Naive thymus-derived CD4-positive, alpha-beta T cell (primary cell): ENCODE results near the gene PTMA. TPM values are rescaled to one million over a fixed set of nuclear protein-coding genes. Genes with fewer than 3 reads are reported as not detected.

Experiments used
- ATAC-seq: fragments of 150-1000 bp; cut with Tn5 transposase; 2 replicates; pipeline ENCODE4 v1.10.0; 2021; ENCODE audit warnings: mild to moderate bottlenecking, moderate library complexity
- CTCF ChIA-PET: fragments of 350-600 bp; sonication (Branson Sonifier 250); formaldehyde crosslinking; loops from one replicate; lab custom pipeline; 2021; ENCODE audit warnings: antibody characterized with exemption; lab: Charles Lee
- POLR2A ChIA-PET: fragments of 350-600 bp; sonication (Branson Sonifier 250); formaldehyde crosslinking; loops from one replicate; lab custom pipeline; 2021; ENCODE audit warnings: antibody characterized with exemption, inconsistent platforms; lab: Charles Lee
- DNase-seq, 9 donors: peaks; one replicate each; pipeline versions ENCODE4 v3.0.0 to v3.0.0-alpha.2; 2020 to 2022; ENCODE audit warnings: mixed read lengths in 1 of 9
- H3K27ac ChIP-seq: one replicate; pipeline ENCODE4 v1.7.0; 2013; ENCODE audit warnings: mild to moderate bottlenecking, low read depth, low read length, moderate library complexity
- H3K27me3 ChIP-seq, 2 donors: one replicate each; pipeline ENCODE4 v1.7.0; 2013; ENCODE audit warnings: low read length in 2 of 2, mild to moderate bottlenecking in 2 of 2, moderate library complexity in 2 of 2; ENCODE audit not compliant: control insufficient read depth in 2 of 2, insufficient read depth in 2 of 2
- H3K36me3 ChIP-seq, 3 experiments: 1 replicate in 2 of 3; 2 replicates in 1 of 3; pipeline ENCODE4 v1.7.0; 2013; ENCODE audit warnings: low read length in 3 of 3, mild to moderate bottlenecking in 3 of 3, moderate library complexity in 1 of 3; ENCODE audit not compliant: insufficient read depth in 3 of 3, control insufficient read depth in 2 of 3
- H3K4me1 ChIP-seq, 2 donors: one replicate each; pipeline ENCODE4 v1.7.0; 2013; ENCODE audit warnings: low read length in 2 of 2, mild to moderate bottlenecking in 2 of 2, moderate library complexity in 1 of 2; ENCODE audit not compliant: control insufficient read depth in 2 of 2, insufficient read depth in 2 of 2
- H3K4me3 ChIP-seq: 2 replicates; pipeline ENCODE4 v1.7.0; 2013; ENCODE audit warnings: mild to moderate bottlenecking, low read length
- H3K9me3 ChIP-seq, 3 experiments: 1 replicate in 2 of 3; 2 replicates in 1 of 3; pipeline ENCODE4 v1.7.0; 2013; ENCODE audit warnings: low read length in 3 of 3; ENCODE audit not compliant: control insufficient read depth in 2 of 3
- H3K27ac Mint-ChIP-seq, 9 donors: one replicate each; pipeline ENCODE4 v1.8.0; 2020 to 2022; ENCODE audit warnings: mixed read lengths in 9 of 9, mild to moderate bottlenecking in 8 of 9, moderate library complexity in 5 of 9, inconsistent platforms in 2 of 9
- H3K27me3 Mint-ChIP-seq, 5 donors: one replicate each; pipeline ENCODE4 v1.8.0; 2021 to 2022; ENCODE audit warnings: mixed read lengths in 5 of 5, mild to moderate bottlenecking in 1 of 5
- H3K36me3 Mint-ChIP-seq, 5 donors: one replicate each; pipeline ENCODE4 v1.8.0; 2020 to 2022; ENCODE audit warnings: mixed read lengths in 5 of 5, mild to moderate bottlenecking in 3 of 5, inconsistent platforms in 1 of 5
- H3K4me1 Mint-ChIP-seq, 7 donors: one replicate each; pipeline ENCODE4 v1.8.0; 2020 to 2022; ENCODE audit warnings: mixed read lengths in 7 of 7, mild to moderate bottlenecking in 3 of 7, inconsistent platforms in 1 of 7
- H3K4me3 Mint-ChIP-seq, 10 donors: one replicate each; pipeline ENCODE4 v1.8.0; 2020 to 2022; ENCODE audit warnings: mild to moderate bottlenecking in 10 of 10, mixed read lengths in 10 of 10, moderate library complexity in 6 of 10, inconsistent platforms in 2 of 10
- H3K9me3 Mint-ChIP-seq, 11 donors: one replicate each; pipeline ENCODE4 v1.8.0; 2020 to 2022; ENCODE audit warnings: mixed read lengths in 11 of 11, mild to moderate bottlenecking in 4 of 11, inconsistent platforms in 1 of 11, moderate library complexity in 1 of 11
- intact Hi-C, 2 donors: fragments of 100-400 bp; cut with micrococcal nuclease; formaldehyde crosslinking; loops; one replicate each; pipeline ENCODE4 v1.15.1; 2023
- polyA plus RNA-seq, 2 donors: library from polyadenylated mRNA; unstranded; fragments of 300-500 nt; fragmentation: Illumina TruSeq; gene quantifications; one replicate each; pipeline ENCODE4 v1.2.3, GENCODE V29; 2021
- total RNA-seq, 6 experiments: library from RNA in 5 of 6; stranded (reverse) in 5 of 6; gene quantifications; 1 replicate in 5 of 6; 2 replicates in 1 of 6; pipeline ENCODE4 v1.2.3 and lab custom pipeline; 2021 to 2026

Gene PTMA
- total and polyA plus RNA-seq, 7 experiments from 2014 or later = 1,211 to 2,051 (median 1,324) TPM

DNA sequence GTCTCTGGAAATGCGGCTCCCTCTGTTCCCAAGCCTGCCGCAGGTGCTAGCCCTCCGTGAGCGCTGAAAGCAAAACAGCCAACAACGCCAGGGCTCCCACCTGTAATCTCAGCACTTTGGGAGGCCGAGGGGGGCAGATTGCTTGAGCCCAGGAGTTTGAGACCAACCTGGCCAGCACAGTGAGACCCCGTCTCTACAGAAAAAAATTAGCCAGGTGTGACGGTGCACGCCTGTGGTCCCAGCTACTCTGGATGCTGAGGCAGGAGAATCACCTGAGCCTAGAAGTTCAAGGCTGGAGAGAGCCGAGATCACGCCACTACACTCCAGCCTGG lies 41.3 kb upstream of the PTMA start:
- CTCF ChIA-PET = interaction anchor here (1.0 to 2.1 kb wide), 2 partner anchors 8 to 10 kb away, joined by 3 to 5 read pairs; no protein-coding TSS in a partner anchor
- DNase-seq (no peak), ATAC-seq (no peak)
- Histone ChIP-seq H3K36me3 (no peaks in the 10 kb centered on the region), H3K4me3 (no peak overlapping the region), H3K9me3 (no peaks in the 10 kb centered on the region), H3K27ac (no peak overlapping the region), H3K4me1 (peaks cover 0 to 4% of the 10 kb centered on the region in 2 donors), H3K27me3 (no peaks in the 10 kb centered on the region)
- Mint-ChIP-seq H3K9me3 (peaks cover 0 to 5% (median 0%) of the 10 kb centered on the region in 11 donors), H3K27me3 (no peaks in the 10 kb centered on the region), H3K4me3 (no peak overlapping the region), H3K4me1 (peaks cover 5 to 29% (median 12%) of the 10 kb centered on the region in 7 donors), H3K36me3 (peaks cover 0 to 2% (median 0%) of the 10 kb centered on the region in 5 donors), H3K27ac (no peak overlapping the region)
- intact Hi-C loops = no loop called here
- POLR2A ChIA-PET = interaction anchor here (0.7 to 0.8 kb wide), 3 partner anchors 10 to 42 kb away, joined by 3 to 5 read pairs (median 3); no protein-coding TSS in a partner anchor

- intact Hi-C loops = no loop called here
- DNase-seq (no peak), ATAC-seq (no peak)
- ChIA-PET POLR2A (interaction anchor here (0.7 to 0.8 kb wide), 3 partner anchors 10 to 42 kb away, joined by 3 to 5 read pairs (median 3); no protein-coding TSS in a partner anchor), CTCF (interaction anchor here (0.8 to 2.1 kb wide), 3 partner anchors 8 to 47 kb away, joined by 3 to 5 read pairs (median 3); no protein-coding TSS in a partner anchor)
- H3K4me1 ChIP-seq = peaks cover 0 to 4% of the 10 kb centered on the region in 2 donors
- no peaks in the 10 kb centered on the region for H3K27me3 Mint-ChIP-seq
- peaks cover 5 to 32% (median 11%) of the 10 kb centered on the region in 7 donors for H3K4me1 Mint-ChIP-seq
- peaks cover 0 to 2% (median 0%) of the 10 kb centered on the region in 5 donors for H3K36me3 Mint-ChIP-seq
- H3K9me3 Mint-ChIP-seq = peaks cover 0 to 5% (median 0%) of the 10 kb centered on the region in 11 donors
- no peak overlapping the region for H3K4me3 ChIP-seq
- H3K27me3 ChIP-seq = no peaks in the 10 kb centered on the region
- H3K36me3 ChIP-seq = no peaks in the 10 kb centered on the region
- no peak overlapping the region for H3K27ac Mint-ChIP-seq
- no peak overlapping the region for H3K4me3 Mint-ChIP-seq
- no peak overlapping the region for H3K27ac ChIP-seq
- no peaks in the 10 kb centered on the region for H3K9me3 ChIP-seq
Measured at GRCh38 chr2:231667496-231667895, 40.8 kb upstream of the PTMA start.

DNA sequence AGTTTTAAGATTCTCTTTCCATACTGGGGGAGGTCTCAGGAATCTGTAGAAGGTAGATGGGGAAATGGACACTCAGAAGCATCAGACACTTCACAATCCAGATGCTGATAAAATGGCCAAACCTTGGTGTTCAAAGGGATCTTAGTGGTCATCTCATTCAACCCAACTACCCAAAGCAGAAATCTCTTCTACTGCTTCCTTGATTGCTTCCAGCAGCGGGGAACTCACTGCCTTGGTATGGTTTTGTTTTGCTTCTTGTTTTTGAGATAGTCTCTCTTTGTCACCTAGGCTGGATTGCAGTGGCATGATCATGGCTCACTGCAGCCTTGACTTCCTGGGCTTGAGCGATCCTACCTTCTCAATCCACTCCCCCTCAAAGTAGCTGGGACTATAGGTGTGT lies 39.3 kb upstream of the PTMA start:
- Histone ChIP-seq H3K36me3 (no peaks in the 10 kb centered on the region), H3K9me3 (no peaks in the 10 kb centered on the region), H3K27ac (no peak overlapping the region), H3K27me3 (no peaks in the 10 kb centered on the region), H3K4me3 (no peak overlapping the region), H3K4me1 (no peaks in the 10 kb centered on the region)
- no peak for ATAC-seq
- no peak overlapping the region for H3K27ac Mint-ChIP-seq
- H3K9me3 Mint-ChIP-seq = no peaks in the 10 kb centered on the region
- H3K36me3 Mint-ChIP-seq = no peaks in the 10 kb centered on the region
- no peak for DNase-seq
- no peaks in the 10 kb centered on the region for H3K27me3 Mint-ChIP-seq
- H3K4me1 Mint-ChIP-seq = peaks cover 0 to 32% (median 7%) of the 10 kb centered on the region in 7 donors
- ChIA-PET POLR2A (interaction anchor here (0.8 kb wide), 1 partner anchor 38 kb away, joined by 3 read pairs; no protein-coding TSS in a partner anchor), CTCF (interaction anchor here (0.5 to 0.9 kb wide), 2 partner anchors 38 to 45 kb away, joined by 3 to 11 read pairs; no protein-coding TSS in a partner anchor)
- intact Hi-C loops = no loop called here
- H3K4me3 Mint-ChIP-seq = no peak overlapping the region

DNA sequence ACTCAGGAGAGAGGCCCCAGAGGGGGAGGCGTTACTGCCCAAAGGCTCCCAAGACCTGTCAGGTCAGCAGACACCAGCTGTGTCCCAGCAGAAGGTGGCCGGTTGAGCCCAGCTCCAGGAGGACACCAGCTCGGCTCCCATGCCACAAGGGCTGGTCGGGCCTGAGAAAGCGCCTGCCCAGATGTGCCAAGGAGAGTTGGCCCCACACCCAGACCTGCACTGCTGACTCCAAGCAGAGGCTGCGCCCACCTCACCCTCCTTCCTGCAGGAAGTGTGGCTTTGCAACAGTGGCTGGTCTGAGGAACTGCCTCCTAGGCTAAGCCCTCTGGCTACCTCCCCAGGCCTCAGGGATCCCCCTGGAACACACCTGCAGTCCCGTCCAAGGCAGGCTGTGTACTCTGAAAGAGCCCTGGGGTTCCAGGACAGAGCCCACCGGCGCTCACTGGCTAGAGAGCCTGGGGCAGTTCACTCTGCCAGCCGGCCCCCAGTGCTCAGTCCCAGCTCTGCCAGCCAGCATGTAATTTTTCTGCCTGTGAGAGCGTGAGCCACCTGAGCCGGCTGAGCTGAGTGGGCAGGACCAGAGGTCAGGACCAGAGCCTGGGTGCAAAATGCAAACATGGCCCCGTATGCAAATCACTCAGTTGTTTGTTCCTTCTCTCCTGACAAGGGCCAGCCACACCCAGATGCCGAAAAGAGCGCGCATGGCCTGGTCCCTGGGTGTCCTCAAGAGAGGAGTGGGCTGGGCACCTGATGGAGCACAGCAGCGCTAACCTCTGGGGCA lies 36.9 kb upstream of the PTMA start:
- POLR2A ChIA-PET = interaction anchor here (1.3 to 2.2 kb wide), 3 partner anchors 9 to 42 kb away, joined by 7 to 8 read pairs (median 8); no protein-coding TSS in a partner anchor
- intact Hi-C loops = no loop called here

DNA sequence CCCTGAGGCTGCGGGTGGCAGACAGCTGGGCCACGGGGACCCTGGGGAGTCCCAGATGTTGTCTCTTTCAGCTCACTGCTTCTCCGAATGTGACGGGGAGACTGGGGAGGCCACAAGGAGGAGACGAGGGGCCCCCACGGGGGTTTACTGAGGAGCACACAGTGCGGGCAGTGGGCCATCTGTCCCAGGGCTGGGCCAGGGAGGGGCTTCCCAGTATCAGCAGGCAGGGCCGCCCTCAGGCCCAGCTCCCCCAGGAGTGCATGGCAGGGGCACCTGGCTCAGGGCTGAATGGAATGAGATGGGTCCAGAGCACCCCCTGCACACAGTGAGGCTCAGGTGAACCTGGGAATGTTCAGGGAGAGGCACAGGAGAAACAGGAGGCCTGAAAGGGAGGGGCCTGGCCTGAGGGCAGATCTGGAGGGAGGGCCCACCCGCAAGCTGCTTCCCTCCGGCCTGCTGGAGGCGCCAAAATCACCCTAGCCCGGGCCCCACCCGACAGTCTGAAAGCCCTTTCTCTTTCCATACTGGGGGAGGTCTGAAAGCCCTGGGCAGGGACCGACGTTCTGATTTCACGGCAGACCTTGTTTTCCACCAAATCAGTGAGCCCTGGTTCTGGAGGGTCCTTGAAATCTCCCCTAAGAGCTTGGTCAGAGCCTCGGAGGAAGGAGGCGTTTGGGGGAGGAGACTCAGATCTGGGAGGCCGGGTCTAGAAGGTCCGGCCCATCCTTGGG lies 35.5 kb upstream of the PTMA start:
- intact Hi-C loops = no loop called here
- Mint-ChIP-seq H3K4me1 (peaks cover 3 to 42% (median 7%) of the 10 kb centered on the region in 7 donors), H3K27ac (peak overlapping the region in 1 of 9 donors; percentile 18), H3K36me3 (peaks cover 0 to 1% (median 0%) of the 10 kb centered on the region in 5 donors), H3K4me3 (no peak overlapping the region), H3K9me3 (peaks cover 0 to 2% (median 0%) of the 10 kb centered on the region in 11 donors), H3K27me3 (no peaks in the 10 kb centered on the region)
- ATAC-seq (peak; percentile 36), DNase-seq (no peak)
- Histone ChIP-seq H3K27ac (no peak overlapping the region), H3K36me3 (no peaks in the 10 kb centered on the region), H3K9me3 (no peaks in the 10 kb centered on the region), H3K27me3 (no peaks in the 10 kb centered on the region), H3K4me1 (peaks cover 0 to 2% of the 10 kb centered on the region in 2 donors), H3K4me3 (no peak overlapping the region)
- POLR2A ChIA-PET = interaction anchor here (0.6 to 2.2 kb wide), 6 partner anchors 11 to 1144 kb away, joined by 3 to 8 read pairs (median 6); partner anchors contain the start of gene PTMA
- CTCF ChIA-PET = interaction anchor here (1.1 to 21.3 kb wide), 3 partner anchors 44 to 71 kb away, joined by 3 to 475 read pairs (median 116); no protein-coding TSS in a partner anchor

More for the DNA sequence above, 36.9 kb upstream of the PTMA start:
- H3K27ac Mint-ChIP-seq = peak overlapping the region in 1 of 9 donors; percentile 5
- Histone ChIP-seq H3K4me1 (no peaks in the 10 kb centered on the region), H3K27me3 (no peaks in the 10 kb centered on the region), H3K9me3 (no peaks in the 10 kb centered on the region), H3K36me3 (no peaks in the 10 kb centered on the region), H3K27ac (no peak overlapping the region), H3K4me3 (no peak overlapping the region)
- peaks cover 0 to 39% (median 4%) of the 10 kb centered on the region in 7 donors for H3K4me1 Mint-ChIP-seq
- CTCF ChIA-PET = interaction anchor here (0.6 to 21.3 kb wide), 3 partner anchors 22 to 60 kb away, joined by 3 to 475 read pairs (median 116); no protein-coding TSS in a partner anchor
- no peak for ATAC-seq
- H3K9me3 Mint-ChIP-seq = peaks cover 0 to 2% (median 0%) of the 10 kb centered on the region in 11 donors
- no peak overlapping the region for H3K4me3 Mint-ChIP-seq
- H3K27me3 Mint-ChIP-seq = no peaks in the 10 kb centered on the region
- no peak for DNase-seq
- no peaks in the 10 kb centered on the region for H3K36me3 Mint-ChIP-seq

DNA sequence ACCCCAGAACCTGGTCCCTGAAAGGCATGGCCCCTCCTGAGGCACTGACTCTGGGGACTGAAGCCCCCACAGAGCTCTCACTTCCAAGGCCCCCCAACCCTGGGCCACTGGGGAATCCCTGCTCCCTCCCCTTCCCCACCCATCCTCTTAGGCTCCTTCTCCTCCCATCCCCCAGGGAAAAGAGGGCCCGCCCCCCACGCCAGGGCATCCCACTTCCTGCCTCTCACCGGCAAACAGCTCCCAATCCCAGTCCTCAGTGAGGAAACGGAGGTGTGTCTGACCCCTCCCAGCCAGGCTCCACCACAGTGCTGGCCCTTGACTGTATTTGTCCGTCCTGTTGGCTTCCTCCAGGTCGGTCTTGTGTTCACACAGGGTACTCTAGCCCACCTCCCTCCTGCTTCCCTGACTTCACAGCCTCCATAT lies 35.0 kb upstream of the PTMA start:
- ChIA-PET CTCF (interaction anchor here (0.6 to 21.3 kb wide), 5 partner anchors 26 to 651 kb away, joined by 3 to 475 read pairs (median 14); no protein-coding TSS in a partner anchor), POLR2A (interaction anchor here (0.8 to 10.2 kb wide), 5 partner anchors 33 to 40 kb away, joined by 4 to 75 read pairs (median 8); partner anchors contain the start of gene PTMA)
- intact Hi-C loops = no loop called here
- no peak overlapping the region for H3K4me3 ChIP-seq
- H3K36me3 ChIP-seq = no peaks in the 10 kb centered on the region
- H3K27me3 ChIP-seq = no peaks in the 10 kb centered on the region
- no peak for ATAC-seq
- peaks cover 0 to 1% (median 0%) of the 10 kb centered on the region in 5 donors for H3K36me3 Mint-ChIP-seq
- peak overlapping the region in 2 of 9 donors; percentile 56 to 81 for H3K27ac Mint-ChIP-seq
- peaks cover 0 to 3% of the 10 kb centered on the region in 2 donors for H3K4me1 ChIP-seq
- no peaks in the 10 kb centered on the region for H3K27me3 Mint-ChIP-seq
- no peak overlapping the region for H3K27ac ChIP-seq
- DNase-seq = no peak
- H3K9me3 ChIP-seq = no peaks in the 10 kb centered on the region
- H3K4me3 Mint-ChIP-seq = no peak overlapping the region
- peaks cover 0 to 2% (median 0%) of the 10 kb centered on the region in 11 donors for H3K9me3 Mint-ChIP-seq
- H3K4me1 Mint-ChIP-seq = peaks cover 5 to 43% (median 8%) of the 10 kb centered on the region in 7 donors
